ENCODE results near the gene PYGM.

PYGM gene

GRCh38 chr11:64796047-64796756 is 36.4 kb upstream of the PYGM start:
- Histone ChIP-seq H2AFZ (no peak overlapping the region), H3K79me2 (no peaks in the 10 kb centered on the region), H3K4me3 (ENCODE audit: low read depth, low read length) (no peak overlapping the region), H3K4me2 (ENCODE audit: low read length) (no peak overlapping the region), H3K9me3 (ENCODE audit: control insufficient read depth, low read length) (no peaks in the 10 kb centered on the region), H3K36me3 (ENCODE audit: control insufficient read depth, insufficient read depth, low read length) (no peaks in the 10 kb centered on the region), H3K27ac (no peak overlapping the region), H3K4me1 (no peaks in the 10 kb centered on the region), H3K9ac (no peak overlapping the region), H3K27me3 (ENCODE audit: control insufficient read depth, insufficient read depth, low read length) (no peaks in the 10 kb centered on the region)
- no peak for TF ChIP-seq CTCF (IDR thresholded peaks at IDR 0.05)

GRCh38 chr11:64794526-64794925 is 34.8 kb upstream of the PYGM start:
- no peak overlapping the region for H3K27ac ChIP-seq
- H3K9me3 ChIP-seq (ENCODE audit: control insufficient read depth, low read length): no peaks in the 10 kb centered on the region
- H3K4me1 ChIP-seq: no peaks in the 10 kb centered on the region
- no peaks in the 10 kb centered on the region for H3K36me3 ChIP-seq (ENCODE audit: control insufficient read depth, insufficient read depth, low read length)
- no peaks in the 10 kb centered on the region for H3K27me3 ChIP-seq (ENCODE audit: control insufficient read depth, insufficient read depth, low read length)
- no peak for TF ChIP-seq CTCF (IDR thresholded peaks at IDR 0.05)
- H3K4me2 ChIP-seq (ENCODE audit: low read length): no peak overlapping the region
- no peak overlapping the region for H2AFZ ChIP-seq
- H3K79me2 ChIP-seq: no peaks in the 10 kb centered on the region
- no peak overlapping the region for H3K9ac ChIP-seq
- H3K4me3 ChIP-seq (ENCODE audit: low read depth, low read length): no peak overlapping the region

- Histone ChIP-seq H3K4me2 (ENCODE audit: low read length) (no peak overlapping the region), H3K4me1 (no peaks in the 10 kb centered on the region), H3K79me2 (no peaks in the 10 kb centered on the region), H3K27ac (no peak overlapping the region), H3K36me3 (ENCODE audit: control insufficient read depth, insufficient read depth, low read length) (no peaks in the 10 kb centered on the region), H3K9me3 (ENCODE audit: control insufficient read depth, low read length) (no peaks in the 10 kb centered on the region), H3K27me3 (ENCODE audit: control insufficient read depth, insufficient read depth, low read length) (no peaks in the 10 kb centered on the region), H3K4me3 (ENCODE audit: low read depth, low read length) (no peak overlapping the region), H2AFZ (no peak overlapping the region), H3K9ac (no peak overlapping the region)
- TF ChIP-seq CTCF (IDR thresholded peaks at IDR 0.05): no peak
Measured at GRCh38 chr11:64793271-64794160, 33.7 kb upstream of the PYGM start.

GRCh38 chr11:64792482-64792881 is 32.7 kb upstream of the PYGM start:
- Histone ChIP-seq H3K27me3 (ENCODE audit: control insufficient read depth, insufficient read depth, low read length) (no peaks in the 10 kb centered on the region), H2AFZ (no peak overlapping the region), H3K9ac (no peak overlapping the region), H3K36me3 (ENCODE audit: control insufficient read depth, insufficient read depth, low read length) (no peaks in the 10 kb centered on the region), H3K79me2 (no peaks in the 10 kb centered on the region), H3K4me1 (no peaks in the 10 kb centered on the region), H3K27ac (no peak overlapping the region), H3K4me2 (ENCODE audit: low read length) (no peak overlapping the region), H3K4me3 (ENCODE audit: low read depth, low read length) (no peak overlapping the region), H3K9me3 (ENCODE audit: control insufficient read depth, low read length) (no peaks in the 10 kb centered on the region)
- TF ChIP-seq CTCF (IDR thresholded peaks at IDR 0.05): no peak
